ENCODE measurements around the gene CACHD1. TPM values are rescaled to one million over a fixed set of nuclear protein-coding genes. Genes with fewer than 3 reads are reported as not detected.
A peak's percentile ranks its signal among the peaks of the same experiment; 100 is the strongest.
"Not testable (repeated sequence)": the region's sequence is repeated elsewhere in the genome, so short reads cannot be mapped to it uniquely, and the experiment has no call there.

The CACHD1 gene
- total and polyA plus RNA-seq, 10 donors, result 1.1 to 17.3 (median 11.4) TPM

DNA sequence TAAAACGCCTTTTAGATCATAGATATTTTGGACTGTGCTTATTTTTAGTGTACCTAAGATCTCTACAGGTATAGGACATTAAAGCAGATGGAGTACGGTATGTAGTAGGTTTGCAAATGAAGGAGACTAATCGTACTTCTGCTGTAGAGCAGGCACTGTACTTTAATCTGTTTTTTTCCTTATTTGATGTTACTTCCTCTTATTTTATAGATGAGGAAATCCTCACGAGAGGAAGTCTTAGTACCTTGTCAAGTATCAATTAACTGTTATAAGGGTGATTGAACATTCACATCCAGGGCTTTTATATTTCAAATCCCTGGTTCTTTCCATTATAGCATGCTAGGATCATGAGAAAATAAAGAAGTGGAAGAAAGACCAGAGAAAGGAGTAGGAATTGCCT, 41.1 kb downstream of the CACHD1 start:
- H3K4me1 ChIP-seq, result peaks cover 13 to 61% (median 56%) of the 10 kb centered on the region in 6 donors
- WGBS, 5 donors, result 42 to 60% (median 47%) methylated on average over 4 of the region's 4 CpGs
- peaks cover 0 to under 1% (median 0%) of the 10 kb centered on the region in 7 donors for H3K27me3 ChIP-seq (replicated peaks in 1 of 7)
- H3K9me3 ChIP-seq, result no peaks in the 10 kb centered on the region
- no peak overlapping the region for H3K4me3 ChIP-seq
- H3K36me3 ChIP-seq, result no peaks in the 10 kb centered on the region
- intact Hi-C loops (cut with DNase I; ENCODE audit: low total_unique reads), result no loop called here
- no peak for TF ChIP-seq POLR2AphosphoS5 (IDR thresholded peaks at IDR 0.05)
- TF ChIP-seq, protein P1, sequence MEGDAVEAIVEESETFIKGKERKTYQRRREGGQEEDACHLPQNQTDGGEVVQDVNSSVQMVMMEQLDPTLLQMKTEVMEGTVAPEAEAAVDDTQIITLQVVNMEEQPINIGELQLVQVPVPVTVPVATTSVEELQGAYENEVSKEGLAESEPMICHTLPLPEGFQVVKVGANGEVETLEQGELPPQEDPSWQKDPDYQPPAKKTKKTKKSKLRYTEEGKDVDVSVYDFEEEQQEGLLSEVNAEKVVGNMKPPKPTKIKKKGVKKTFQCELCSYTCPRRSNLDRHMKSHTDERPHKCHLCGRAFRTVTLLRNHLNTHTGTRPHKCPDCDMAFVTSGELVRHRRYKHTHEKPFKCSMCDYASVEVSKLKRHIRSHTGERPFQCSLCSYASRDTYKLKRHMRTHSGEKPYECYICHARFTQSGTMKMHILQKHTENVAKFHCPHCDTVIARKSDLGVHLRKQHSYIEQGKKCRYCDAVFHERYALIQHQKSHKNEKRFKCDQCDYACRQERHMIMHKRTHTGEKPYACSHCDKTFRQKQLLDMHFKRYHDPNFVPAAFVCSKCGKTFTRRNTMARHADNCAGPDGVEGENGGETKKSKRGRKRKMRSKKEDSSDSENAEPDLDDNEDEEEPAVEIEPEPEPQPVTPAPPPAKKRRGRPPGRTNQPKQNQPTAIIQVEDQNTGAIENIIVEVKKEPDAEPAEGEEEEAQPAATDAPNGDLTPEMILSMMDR (IDR thresholded peaks at IDR 0.05 in 8 of 11, conservative IDR thresholded peaks at IDR 0.05 in 3 of 11), result no peak
- no peak for TF ChIP-seq POLR2A (IDR thresholded peaks at IDR 0.05)
- DNase-seq, result no peak
- H3K27ac ChIP-seq, result peak overlapping the region in 6 of 8 donors; percentile 17 to 82 (median 66)

DNA sequence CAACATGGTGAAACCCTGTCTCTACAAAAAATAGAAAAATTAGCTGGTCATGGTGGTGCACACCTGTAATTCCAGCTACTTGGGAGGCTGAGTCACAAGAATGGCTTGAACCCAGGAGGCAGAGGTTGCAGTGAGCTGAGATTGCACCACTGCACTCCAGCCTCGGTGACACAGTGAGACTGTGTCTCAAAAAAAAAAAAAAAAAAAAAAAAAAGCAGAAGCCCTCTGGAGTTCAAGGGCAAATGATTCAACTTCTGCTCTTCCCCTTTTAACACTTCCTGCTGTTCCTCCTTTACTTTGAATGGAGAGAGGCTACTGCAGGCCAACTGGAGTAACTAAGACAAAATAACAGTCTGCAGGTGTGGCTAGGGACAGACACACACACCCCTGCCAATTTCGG, 42.3 kb downstream of the CACHD1 start:
- DNase-seq; H3K27me3 ChIP-seq (replicated peaks in 1 of 7); intact Hi-C loops (cut with DNase I; ENCODE audit: low total_unique reads); H3K36me3 ChIP-seq; H3K9me3 ChIP-seq: not testable (repeated sequence)
- Histone ChIP-seq H3K27ac (peak overlapping the region in 7 of 8 donors; percentile 17 to 82 (median 67)), H3K4me3 (peak overlapping the region in 1 of 8 donors; percentile 15), H3K4me1 (peaks cover 13 to 64% (median 58%) of the 10 kb centered on the region in 6 donors)
- WGBS, 5 donors, result 9 to 21% (median 11%) methylated on average over 2 of the region's 2 CpGs
- peak in 1 of 3 donors; percentile 10 for TF ChIP-seq POLR2AphosphoS5 (IDR thresholded peaks at IDR 0.05)

DNA sequence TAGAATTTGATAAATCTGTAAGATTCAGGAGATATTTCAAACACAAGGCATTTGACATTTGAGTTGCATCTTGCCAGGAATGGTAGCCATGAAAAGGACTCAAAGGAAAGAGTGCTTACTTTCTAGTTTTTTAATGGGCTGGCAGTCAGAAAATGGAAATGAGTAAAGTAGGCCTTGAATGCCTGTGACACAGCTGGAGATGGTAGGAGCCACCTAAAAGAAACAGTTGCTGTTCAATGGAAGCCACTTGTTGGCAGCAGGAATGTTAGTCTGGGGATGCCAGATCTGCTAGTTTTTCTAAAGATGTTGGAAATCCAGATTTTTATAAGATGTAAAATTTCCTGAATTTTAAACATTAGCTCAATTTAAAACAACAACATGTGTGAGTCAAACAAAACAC, 43.6 kb downstream of the CACHD1 start:
- Histone ChIP-seq H3K27ac (peak overlapping the region in 7 of 8 donors; percentile 53 to 82 (median 67)), H3K4me1 (peaks cover 13 to 65% (median 58%) of the 10 kb centered on the region in 6 donors)
- no peak for DNase-seq

DNA sequence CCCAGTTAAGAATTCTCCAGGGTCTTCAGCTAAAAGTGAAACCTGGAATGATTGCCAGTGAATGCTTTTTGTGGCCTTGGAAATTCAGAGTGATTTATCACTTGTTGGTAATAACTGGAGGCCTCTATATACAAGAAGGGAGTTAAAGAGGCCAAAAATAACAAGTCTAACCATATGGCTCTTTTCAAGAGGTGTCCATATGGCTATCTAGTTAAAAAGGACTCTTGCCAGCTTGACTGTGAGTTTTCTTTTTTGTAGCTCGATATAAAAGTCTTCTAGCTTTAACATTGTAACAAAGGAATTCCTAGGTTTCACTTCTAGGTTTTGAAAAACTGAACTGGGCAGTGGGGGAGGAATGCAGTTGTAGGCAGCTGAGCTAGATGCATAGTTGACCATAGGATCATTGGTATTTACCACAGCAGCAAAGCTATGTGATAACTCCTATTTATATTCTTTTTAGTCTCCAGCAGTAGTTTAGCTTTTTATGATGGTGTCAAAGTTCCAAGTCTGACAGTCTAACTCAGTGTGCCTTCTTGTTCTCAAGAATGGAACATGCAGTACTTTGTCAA, 44.4 kb downstream of the CACHD1 start:
- Histone ChIP-seq H3K36me3 (no peaks in the 10 kb centered on the region), H3K27ac (peak overlapping the region; percentile 30 to 82 (median 66)), H3K27me3 (replicated peaks in 1 of 7) (no peaks in the 10 kb centered on the region), H3K4me3 (no peak overlapping the region), H3K9me3 (no peaks in the 10 kb centered on the region), H3K4me1 (peaks cover 13 to 72% (median 55%) of the 10 kb centered on the region in 6 donors)
- WGBS, 5 donors, result 6 to 34% (median 13%) methylated on average over 1 of the region's 1 CpG
- intact Hi-C loops (cut with DNase I; ENCODE audit: low total_unique reads), result no loop called here
- no peak for DNase-seq
- TF ChIP-seq POLR2A (IDR thresholded peaks at IDR 0.05), result no peak
- TF ChIP-seq POLR2AphosphoS5 (IDR thresholded peaks at IDR 0.05), result no peak
- TF ChIP-seq, protein P1 (IDR thresholded peaks at IDR 0.05 in 8 of 11, conservative IDR thresholded peaks at IDR 0.05 in 3 of 11), result no peak

More for the DNA sequence above, 43.6 kb downstream of the CACHD1 start:
- TF ChIP-seq, protein P1 (IDR thresholded peaks at IDR 0.05 in 8 of 11, conservative IDR thresholded peaks at IDR 0.05 in 3 of 11), result no peak
- no peak for TF ChIP-seq POLR2AphosphoS5 (IDR thresholded peaks at IDR 0.05)
- no peak for TF ChIP-seq POLR2A (IDR thresholded peaks at IDR 0.05)
- H3K9me3 ChIP-seq, result no peaks in the 10 kb centered on the region
- H3K36me3 ChIP-seq, result no peaks in the 10 kb centered on the region
- intact Hi-C loops (cut with DNase I; ENCODE audit: low total_unique reads), result no loop called here
- no peaks in the 10 kb centered on the region for H3K27me3 ChIP-seq (replicated peaks in 1 of 7)
- H3K4me3 ChIP-seq, result no peak overlapping the region
